HG02588 (cell line): ENCODE measurements around the gene IFI30.
A peak's percentile ranks its signal among the peaks of the same experiment; 100 is the strongest.
"Not testable (repeated sequence)": the region's sequence is repeated elsewhere in the genome, so short reads cannot be mapped to it uniquely, and the experiment has no call there.

Experiments used
- ATAC-seq: cut with Tn5 transposase; IDR thresholded peaks from one replicate; pipeline ENCODE4 v1.9.1; 2021; ENCODE audit warnings: mild to moderate bottlenecking, moderate library complexity; ENCODE audit not compliant: unreplicated experiment

The IFI30 gene

GRCh38 chr19:18202397-18202777, 28.8 kb downstream of the IFI30 start:
- ATAC-seq: no peak

- ATAC-seq: no peak
These were observed 29.3 kb downstream of the IFI30 start for GRCh38 chr19:18202778-18203407.

- ATAC-seq: peak; percentile 1
These were observed 29.8 kb downstream of the IFI30 start for GRCh38 chr19:18203408-18203862.

- ATAC-seq: peak; percentile 85
These were observed 30.3 kb downstream of the IFI30 start, which contains the start of gene RAB3A for GRCh38 chr19:18203863-18204393. Gene RAB3A (minus strand): TSS chr19:18204042. CDS start chr19:18202740, 1,302 bp downstream.

GRCh38 chr19:18204394-18205199, 31.0 kb downstream of the IFI30 start:
- peak; percentile 4 for ATAC-seq

DNA sequence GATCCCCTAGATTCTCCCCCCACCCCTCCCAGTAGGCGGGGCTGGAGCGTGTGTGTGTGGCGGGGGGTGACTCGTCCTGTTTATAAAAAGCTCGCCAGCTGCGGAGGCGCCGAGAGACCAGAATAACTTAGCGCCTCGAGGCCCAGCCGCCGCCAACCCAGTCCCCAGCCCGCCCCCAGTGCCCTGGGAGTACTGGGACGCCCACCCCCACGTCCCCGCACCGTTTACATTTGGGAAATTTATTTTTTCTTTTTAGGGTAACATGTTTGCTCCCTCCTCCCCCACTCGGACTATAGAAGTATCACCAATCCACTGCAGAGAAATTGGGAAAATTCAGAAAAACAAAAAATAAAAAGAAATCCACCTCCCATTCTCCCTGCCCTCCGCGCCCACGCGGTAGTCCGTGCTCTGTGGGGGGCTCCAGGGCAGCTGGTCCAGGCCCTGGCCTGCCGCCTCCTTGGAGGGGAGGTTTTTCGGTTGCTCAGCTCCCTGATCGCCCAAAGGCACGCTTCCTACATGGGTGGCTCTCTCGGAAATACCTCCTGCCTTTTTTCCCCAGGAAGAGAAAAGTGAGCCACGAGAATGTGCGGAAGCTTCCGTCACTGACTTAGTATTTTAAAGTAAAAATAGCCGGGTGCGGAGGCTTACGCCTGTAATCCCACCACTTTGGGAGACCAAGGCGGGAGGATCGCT, 31.7 kb downstream of the IFI30 start:
- ATAC-seq: no peak

DNA sequence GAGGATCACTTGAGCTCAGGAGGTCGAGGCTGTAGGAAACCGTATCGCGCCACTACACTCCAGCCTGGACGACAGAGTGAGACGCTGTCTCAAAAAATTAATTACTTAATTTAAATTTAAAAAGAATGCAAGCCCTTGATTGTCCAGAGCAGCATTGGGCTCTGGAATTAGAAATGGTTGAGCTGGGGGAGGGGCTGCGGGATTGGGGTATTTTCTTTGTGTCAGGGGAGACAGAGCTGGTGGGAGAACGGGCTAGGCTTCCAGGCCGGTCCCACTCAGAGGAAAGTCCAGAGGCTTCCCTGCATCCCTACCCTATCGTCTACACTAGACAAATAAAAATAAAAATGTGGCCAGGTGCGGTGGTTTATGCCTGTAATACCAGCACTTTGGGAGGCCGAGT, 32.4 kb downstream of the IFI30 start:
- ATAC-seq: no peak

DNA sequence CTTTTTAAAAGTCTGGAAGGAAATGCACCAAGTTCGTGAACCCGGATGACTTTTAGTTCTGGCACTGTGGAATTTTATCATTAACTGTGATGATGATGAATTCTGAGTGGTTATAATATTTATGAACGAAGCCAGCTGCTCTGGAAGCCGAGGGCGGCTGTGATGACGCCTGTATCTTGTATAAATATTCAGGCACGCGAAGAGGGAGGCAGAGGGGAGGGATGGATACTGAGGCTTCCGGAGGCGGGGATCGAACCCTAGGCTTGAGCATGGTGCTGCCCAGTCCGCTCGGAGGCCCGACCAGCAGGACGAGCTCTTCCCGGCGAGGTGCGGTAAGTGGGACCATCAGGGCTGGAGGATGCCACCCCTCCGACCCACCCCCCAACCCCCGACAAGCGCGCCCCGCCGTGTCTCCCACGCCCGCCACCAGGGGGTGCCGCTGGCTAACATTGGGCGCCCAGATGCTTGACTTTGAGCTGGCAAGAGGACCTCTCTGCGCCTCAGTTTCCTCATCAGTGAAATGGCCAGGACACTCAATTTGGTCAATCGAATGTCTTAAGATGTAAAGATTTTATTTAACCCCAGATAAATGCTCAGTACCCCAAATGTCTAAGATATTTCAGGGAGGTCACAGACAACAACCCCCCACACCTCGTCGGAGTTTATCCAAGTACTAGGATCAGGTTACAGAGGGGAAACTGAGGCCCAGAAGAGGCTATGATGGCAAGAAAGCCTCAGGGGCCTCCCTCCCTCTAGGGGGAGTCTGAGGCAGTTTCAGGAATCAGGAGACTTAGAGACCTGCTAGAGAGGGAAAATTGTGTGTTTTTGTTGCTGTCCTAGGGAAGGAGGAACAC, 34.7 kb downstream of the IFI30 start:
- ATAC-seq: no peak

DNA sequence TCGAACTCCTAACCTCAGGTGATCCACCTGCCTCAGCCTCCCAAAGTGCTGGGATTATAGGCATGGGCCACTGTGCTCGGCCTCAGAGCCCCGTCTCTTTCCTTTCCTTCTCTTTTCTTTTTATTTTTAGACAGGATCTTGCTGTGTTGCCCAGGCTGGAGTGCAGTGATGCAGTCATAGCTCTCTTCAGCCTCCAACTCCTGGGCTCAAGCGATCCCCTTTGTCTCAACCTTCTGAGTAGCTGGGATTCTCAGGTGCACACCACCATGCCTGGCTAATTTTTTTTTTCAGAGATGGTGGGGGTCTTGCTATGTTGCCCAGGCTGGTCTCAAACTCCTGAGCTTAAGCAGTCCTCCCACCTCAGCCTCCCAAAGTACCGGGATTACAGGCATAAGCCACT, 36.3 kb downstream of the IFI30 start:
- ATAC-seq: not testable (repeated sequence)

DNA sequence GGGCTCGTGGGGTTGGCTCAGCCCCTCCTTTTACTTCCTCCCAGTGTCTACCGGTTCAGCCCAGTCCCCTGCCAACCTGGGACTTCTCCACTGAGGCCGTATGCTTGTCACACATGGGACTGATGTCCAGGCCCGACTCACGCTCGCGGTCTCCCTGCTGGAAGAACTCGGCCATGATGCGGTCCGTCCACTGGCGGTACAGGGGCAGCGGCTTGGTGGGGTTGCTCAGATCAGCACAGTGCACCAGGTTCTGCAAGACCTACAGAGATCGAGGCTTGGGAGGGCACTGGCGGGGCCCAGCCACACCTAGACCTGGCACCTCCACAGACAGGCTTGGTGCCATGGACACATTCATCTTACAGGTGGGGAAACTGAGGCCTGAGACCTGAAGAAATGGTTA, 38.1 kb downstream of the IFI30 start:
- ATAC-seq: no peak

- ATAC-seq: no peak
These were observed 41.3 kb downstream of the IFI30 start for GRCh38 chr19:18214779-18215433.

GRCh38 chr19:18216789-18217188, 43.2 kb downstream of the IFI30 start:
- no peak for ATAC-seq

DNA sequence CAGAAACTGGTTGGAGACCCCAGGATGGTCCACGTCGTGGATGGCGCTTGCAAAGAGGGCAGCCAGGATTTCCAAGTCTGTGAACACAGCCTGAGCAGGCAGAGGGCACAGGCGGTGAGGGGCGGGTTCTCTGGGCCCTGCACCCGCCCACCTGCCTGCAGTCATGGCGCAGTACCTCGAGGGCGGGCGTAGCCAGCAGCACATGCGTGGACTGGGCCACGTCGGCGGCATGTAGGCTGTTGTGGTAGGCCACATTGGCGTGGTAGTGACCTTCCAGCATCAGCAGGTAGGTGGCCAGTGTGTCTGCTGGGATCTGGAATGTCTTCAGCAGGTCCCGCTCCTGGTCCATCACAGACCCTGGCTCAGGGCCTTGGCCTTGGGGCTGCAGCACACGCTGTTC, 44.5 kb downstream of the IFI30 start:
- no peak for ATAC-seq

GRCh38 chr19:18218600-18218999, 45.0 kb downstream of the IFI30 start:
- ATAC-seq: no peak

GRCh38 chr19:18219911-18220631, 46.5 kb downstream of the IFI30 start:
- ATAC-seq: no peak

DNA sequence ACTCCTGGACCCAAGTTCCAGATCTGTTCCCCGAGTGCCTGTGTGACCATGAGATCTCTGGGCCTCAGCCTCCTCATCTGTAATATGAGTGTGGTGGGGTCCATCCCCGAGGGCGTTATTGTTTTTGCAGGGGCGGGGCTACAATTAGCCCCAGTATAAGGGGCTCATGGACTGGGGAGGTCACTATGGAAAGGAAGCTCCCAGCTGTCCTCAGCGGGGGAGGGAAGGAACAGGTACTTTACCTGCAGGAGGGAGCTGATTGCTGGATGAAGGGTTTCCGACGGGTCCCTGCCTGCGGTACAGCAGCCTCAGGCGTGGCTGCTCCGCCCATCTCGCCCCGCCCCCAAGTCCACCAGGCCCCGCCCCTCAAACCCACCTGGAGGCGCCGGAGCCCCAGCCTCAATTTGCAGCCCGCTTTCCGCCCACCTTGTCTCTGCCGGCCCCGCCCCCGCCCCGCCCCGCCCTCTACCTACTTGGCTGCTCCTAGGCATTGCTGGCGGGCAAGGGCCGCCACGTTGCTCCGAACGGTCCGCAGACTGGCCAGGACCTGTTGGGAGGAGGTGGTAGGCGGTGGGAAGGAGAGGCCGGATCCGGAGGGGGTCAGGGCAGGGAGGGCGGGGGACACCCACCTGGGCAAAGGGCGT, 47.1 kb downstream of the IFI30 start:
- ATAC-seq: no peak

- no peak for ATAC-seq
These were observed 48.5 kb downstream of the IFI30 start for GRCh38 chr19:18221815-18222725.
